Osteocyte (in vitro differentiated cells): ENCODE data around the gene MSX1. TPM values are rescaled to one million over a fixed set of nuclear protein-coding genes. Genes with fewer than 3 reads are reported as not detected.

Source experiments
- DNase-seq: peaks from one replicate; pipeline ENCODE4 v3.0.0; 2021; ENCODE audit warnings: mixed read lengths; ENCODE audit not compliant: unreplicated experiment; ENCODE audit errors: extremely low spot score
- H3K27ac Mint-ChIP-seq: one replicate; pipeline ENCODE4 v1.8.0; 2021; ENCODE audit warnings: mild to moderate bottlenecking, mixed read lengths; ENCODE audit not compliant: unreplicated experiment
- H3K27me3 Mint-ChIP-seq: one replicate; pipeline ENCODE4 v1.8.0; 2021; ENCODE audit warnings: mixed read lengths; ENCODE audit not compliant: unreplicated experiment
- H3K36me3 Mint-ChIP-seq: one replicate; pipeline ENCODE4 v1.8.0; 2021; ENCODE audit warnings: mixed read lengths; ENCODE audit not compliant: unreplicated experiment
- H3K4me1 Mint-ChIP-seq: one replicate; pipeline ENCODE4 v1.8.0; 2021; ENCODE audit warnings: mixed read lengths; ENCODE audit not compliant: unreplicated experiment
- H3K4me3 Mint-ChIP-seq: one replicate; pipeline ENCODE4 v1.8.0; 2021; ENCODE audit warnings: mild to moderate bottlenecking, moderate library complexity, mixed read lengths; ENCODE audit not compliant: unreplicated experiment
- H3K9me3 Mint-ChIP-seq: one replicate; pipeline ENCODE4 v1.8.0; 2021; ENCODE audit warnings: mixed read lengths; ENCODE audit not compliant: unreplicated experiment
- CTCF ChIP-seq: fragments of 200-600 bp; sonication (generic); IDR thresholded peaks from 2 replicates; pipeline ENCODE4 v1.5.0; 2021; ENCODE audit warnings: antibody characterized with exemption, mild to moderate bottlenecking, moderate library complexity
- total RNA-seq: library from RNA; stranded (reverse); gene quantifications from 2 replicates; pipeline ENCODE4 v1.2.1, GENCODE V29; 2021

Gene MSX1
- total RNA-seq, 1 donor from 2014 or later: 3.5 TPM

GRCh38 chr4:4866124-4866865, 6.8 kb downstream of the MSX1 start:
- no peak for DNase-seq
- peaks cover 59% of the 10 kb centered on the region for H3K27me3 Mint-ChIP-seq
- H3K27ac Mint-ChIP-seq: no peak overlapping the region
- H3K4me1 Mint-ChIP-seq: peaks cover 33% of the 10 kb centered on the region
- no peaks in the 10 kb centered on the region for H3K9me3 Mint-ChIP-seq
- H3K36me3 Mint-ChIP-seq: peaks cover 11% of the 10 kb centered on the region
- TF ChIP-seq CTCF: no peak
- H3K4me3 Mint-ChIP-seq: peak overlapping the region; percentile 85

GRCh38 chr4:4866866-4867374, 7.5 kb downstream of the MSX1 start:
- H3K9me3 Mint-ChIP-seq: no peaks in the 10 kb centered on the region
- H3K4me1 Mint-ChIP-seq: peaks cover 37% of the 10 kb centered on the region
- no peak for TF ChIP-seq CTCF
- peaks cover 11% of the 10 kb centered on the region for H3K36me3 Mint-ChIP-seq
- peaks cover 64% of the 10 kb centered on the region for H3K27me3 Mint-ChIP-seq
- peak overlapping the region; percentile 85 for H3K4me3 Mint-ChIP-seq
- no peak overlapping the region for H3K27ac Mint-ChIP-seq
- DNase-seq: no peak

GRCh38 chr4:4867375-4868039, 8.0 kb downstream of the MSX1 start:
- Mint-ChIP-seq H3K4me1 (peaks cover 37% of the 10 kb centered on the region), H3K27me3 (peaks cover 70% of the 10 kb centered on the region), H3K9me3 (no peaks in the 10 kb centered on the region), H3K4me3 (no peak overlapping the region), H3K27ac (no peak overlapping the region), H3K36me3 (peaks cover 11% of the 10 kb centered on the region)
- DNase-seq: no peak
- TF ChIP-seq CTCF: peak; percentile 11

- DNase-seq: no peak
- H3K4me3 Mint-ChIP-seq: peak overlapping the region; percentile 3
- peaks cover 76% of the 10 kb centered on the region for H3K27me3 Mint-ChIP-seq
- H3K4me1 Mint-ChIP-seq: peaks cover 37% of the 10 kb centered on the region
- TF ChIP-seq CTCF: no peak
- peaks cover 10% of the 10 kb centered on the region for H3K36me3 Mint-ChIP-seq
- H3K9me3 Mint-ChIP-seq: no peaks in the 10 kb centered on the region
- H3K27ac Mint-ChIP-seq: no peak overlapping the region
Measured at GRCh38 chr4:4868040-4868757, 8.7 kb downstream of the MSX1 start.
